IPS-15b (cell line): ENCODE results near the gene HMG20B.
"Not testable (repeated sequence)": the region's sequence is repeated elsewhere in the genome, so short reads cannot be mapped to it uniquely, and the experiment has no call there.

ENCODE experiments used
- H3K27me3 ChIP-seq: one replicate; pipeline ENCODE4 v1.6.1; 2013; ENCODE audit warnings: low read length; ENCODE audit not compliant: control insufficient read depth, insufficient read depth
- H3K36me3 ChIP-seq: one replicate; pipeline ENCODE4 v1.6.1; 2013; ENCODE audit warnings: low read length; ENCODE audit not compliant: control insufficient read depth, insufficient read depth
- H3K4me1 ChIP-seq: one replicate; pipeline ENCODE4 v1.6.1; 2013; ENCODE audit warnings: mild to moderate bottlenecking, low read length; ENCODE audit not compliant: control insufficient read depth, insufficient read depth
- H3K4me3 ChIP-seq: one replicate; pipeline ENCODE4 v1.5.1; 2013; ENCODE audit warnings: low read depth, low read length
- H3K9ac ChIP-seq: one replicate; pipeline ENCODE4 v1.6.1; 2013; ENCODE audit warnings: low read depth, mild to moderate bottlenecking, low read length
- H3K9me3 ChIP-seq: one replicate; pipeline ENCODE4 v1.6.1; 2013; ENCODE audit warnings: mild to moderate bottlenecking, low read length; ENCODE audit not compliant: control insufficient read depth, insufficient read depth

HMG20B gene

GRCh38 chr19:3572855-3573161, at the start of gene HMG20B:
Gene HMG20B (plus strand): TSS chr19:3572944. CDS start chr19:3573310, 366 bp downstream.
- no peaks in the 10 kb centered on the region for H3K27me3 ChIP-seq
- H3K9ac ChIP-seq, result peak within 1 kb of the TSS; percentile 37
- no peaks in the 10 kb centered on the region for H3K4me1 ChIP-seq
- no peaks in the 10 kb centered on the region for H3K9me3 ChIP-seq
- peak within 1 kb of the TSS; percentile 82 for H3K4me3 ChIP-seq
- H3K36me3 ChIP-seq, result peaks cover 3% of the 10 kb centered on the region

- H3K36me3 ChIP-seq, result peaks cover 46% of the 10 kb centered on the region
These were observed 49.2 kb upstream of the HMG20B start for GRCh38 chr19:3523361-3524077.

GRCh38 chr19:3524078-3524842, 48.5 kb upstream of the HMG20B start:
- H3K4me3 ChIP-seq, result no peak overlapping the region
- H3K9me3 ChIP-seq, result no peaks in the 10 kb centered on the region
- no peaks in the 10 kb centered on the region for H3K27me3 ChIP-seq
- peaks cover 44% of the 10 kb centered on the region for H3K36me3 ChIP-seq
- H3K4me1 ChIP-seq, result no peaks in the 10 kb centered on the region
- H3K9ac ChIP-seq, result no peak overlapping the region

More at GRCh38 chr19:3523361-3524077, 49.2 kb upstream of the HMG20B start:
- Histone ChIP-seq H3K4me3 (no peak overlapping the region), H3K9ac (no peak overlapping the region), H3K27me3 (no peaks in the 10 kb centered on the region), H3K4me1 (peaks cover 4% of the 10 kb centered on the region), H3K9me3 (no peaks in the 10 kb centered on the region)

GRCh38 chr19:3524904-3525451, 47.8 kb upstream of the HMG20B start:
- Histone ChIP-seq H3K4me3 (no peak overlapping the region), H3K9ac (no peak overlapping the region), H3K9me3 (no peaks in the 10 kb centered on the region), H3K36me3 (peaks cover 42% of the 10 kb centered on the region), H3K4me1 (no peaks in the 10 kb centered on the region), H3K27me3 (no peaks in the 10 kb centered on the region)

- peaks cover 48% of the 10 kb centered on the region for H3K36me3 ChIP-seq
- no peak overlapping the region for H3K9ac ChIP-seq
- H3K4me1 ChIP-seq, result no peaks in the 10 kb centered on the region
- H3K27me3 ChIP-seq, result no peaks in the 10 kb centered on the region
- H3K4me3 ChIP-seq, result no peak overlapping the region
- H3K9me3 ChIP-seq, result no peaks in the 10 kb centered on the region
These were observed 46.1 kb upstream of the HMG20B start for GRCh38 chr19:3526507-3527237.

GRCh38 chr19:3527238-3527910, 45.4 kb upstream of the HMG20B start:
- Histone ChIP-seq H3K4me3 (no peak overlapping the region), H3K9me3 (no peaks in the 10 kb centered on the region), H3K4me1 (no peaks in the 10 kb centered on the region), H3K36me3 (peaks cover 55% of the 10 kb centered on the region), H3K9ac (no peak overlapping the region), H3K27me3 (no peaks in the 10 kb centered on the region)

- Histone ChIP-seq H3K4me1 (no peaks in the 10 kb centered on the region), H3K9ac (no peak overlapping the region), H3K4me3 (no peak overlapping the region), H3K36me3 (peaks cover 60% of the 10 kb centered on the region), H3K9me3 (no peaks in the 10 kb centered on the region), H3K27me3 (no peaks in the 10 kb centered on the region)
These were observed 44.7 kb upstream of the HMG20B start for GRCh38 chr19:3528080-3528479.

GRCh38 chr19:3528539-3529211, 44.1 kb upstream of the HMG20B start:
- H3K36me3 ChIP-seq, result peaks cover 61% of the 10 kb centered on the region
- H3K27me3 ChIP-seq, result no peaks in the 10 kb centered on the region
- H3K4me3 ChIP-seq, result no peak overlapping the region
- H3K4me1 ChIP-seq, result no peaks in the 10 kb centered on the region
- no peaks in the 10 kb centered on the region for H3K9me3 ChIP-seq
- no peak overlapping the region for H3K9ac ChIP-seq

GRCh38 chr19:3529299-3529698, 43.4 kb upstream of the HMG20B start:
- H3K36me3 ChIP-seq, result peaks cover 56% of the 10 kb centered on the region

GRCh38 chr19:3530389-3530788, 42.4 kb upstream of the HMG20B start:
- Histone ChIP-seq H3K4me3 (no peak overlapping the region), H3K27me3 (no peaks in the 10 kb centered on the region), H3K9ac (no peak overlapping the region), H3K4me1 (no peaks in the 10 kb centered on the region), H3K36me3 (peaks cover 58% of the 10 kb centered on the region), H3K9me3 (no peaks in the 10 kb centered on the region)

More at GRCh38 chr19:3529299-3529698, 43.4 kb upstream of the HMG20B start:
- H3K9me3 ChIP-seq, H3K4me1 ChIP-seq, H3K4me3 ChIP-seq, H3K9ac ChIP-seq, H3K27me3 ChIP-seq: not testable (repeated sequence)

GRCh38 chr19:3531716-3532115, 41.0 kb upstream of the HMG20B start:
- H3K9ac ChIP-seq, result no peak overlapping the region
- H3K36me3 ChIP-seq, result peaks cover 56% of the 10 kb centered on the region
- H3K4me3 ChIP-seq, result no peak overlapping the region
- H3K27me3 ChIP-seq, result no peaks in the 10 kb centered on the region
- no peaks in the 10 kb centered on the region for H3K4me1 ChIP-seq
- no peaks in the 10 kb centered on the region for H3K9me3 ChIP-seq
